Measurements from ENCODE around the gene TNFSF8.

- TF ChIP-seq ATF2 (IDR thresholded peaks at IDR 0.05; ENCODE audit: low read length) (no peak), CTCF (IDR thresholded peaks at IDR 0.05; ENCODE audit: control extremely low read depth in 1 of 3, insufficient read depth in 1 of 3, low read depth in 1 of 3, low read length in 3 of 3) (no peak), POLR2A (IDR thresholded peaks at IDR 0.05; ENCODE audit: control extremely low read depth in 1 of 2, low read depth in 2 of 2, low read length in 2 of 2) (no peak), EP300 (IDR thresholded peaks at IDR 0.05; ENCODE audit: borderline replicate concordance in 1 of 2, low read depth in 2 of 2, low read length in 2 of 2) (no peak), TAF1 (IDR thresholded peaks at IDR 0.05; ENCODE audit: low read depth, low read length) (no peak), GTF2F1 (IDR thresholded peaks at IDR 0.05; ENCODE audit: borderline replicate concordance, low read depth, low read length) (no peak)
Measured at GRCh38 chr9:114908104-114908622, 22.2 kb downstream of the TNFSF8 start.

Data from H1 (cell line).